PC-9 (cell line): ENCODE data around the gene SERHL2.

Experiments
- EZH2 ChIP-seq: fragments of 200-600 bp; sonication (generic); IDR thresholded peaks from 2 replicates; pipeline ENCODE4 v1.8.0; 2017; ENCODE audit warnings: antibody characterized with exemption, low read depth
- TF ChIP-seq, protein P1 (sequence below): fragments of 200-600 bp; sonication (generic); conservative IDR thresholded peaks from 2 replicates; pipeline ENCODE4 v1.6.1; 2017; ENCODE audit warnings: mixed run types, antibody characterized with exemption, mild to moderate bottlenecking, moderate library complexity

DNA sequence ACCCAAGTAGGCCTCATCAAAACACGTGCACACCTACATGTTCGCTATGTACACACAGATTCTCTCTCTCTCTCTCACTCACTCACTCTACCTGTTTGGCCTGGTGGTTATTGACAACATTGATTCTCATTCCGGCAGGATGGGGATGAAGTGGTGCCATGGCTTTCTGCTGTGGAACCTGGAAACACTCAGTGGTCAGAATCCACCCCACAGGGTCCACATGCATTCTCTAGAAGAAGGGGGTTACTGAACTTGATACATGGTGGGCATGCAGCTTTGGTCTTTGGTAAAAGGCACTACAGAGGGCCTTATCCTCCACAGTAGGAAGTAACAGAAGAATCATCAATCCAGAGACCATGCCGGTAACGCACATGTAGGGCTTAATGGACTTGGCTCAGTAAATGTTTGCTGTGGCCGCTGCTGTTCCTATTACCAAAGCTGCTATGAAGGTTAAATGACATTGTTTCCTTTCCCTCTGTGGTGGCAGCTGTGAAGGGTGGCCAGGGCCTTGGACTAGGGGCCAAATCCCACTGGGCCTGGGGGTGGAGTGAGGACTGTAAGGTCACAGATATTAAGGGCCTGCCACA lies 48.2 kb downstream of the SERHL2 start:
- TF ChIP-seq EZH2 = no peak
- TF ChIP-seq, protein P1, sequence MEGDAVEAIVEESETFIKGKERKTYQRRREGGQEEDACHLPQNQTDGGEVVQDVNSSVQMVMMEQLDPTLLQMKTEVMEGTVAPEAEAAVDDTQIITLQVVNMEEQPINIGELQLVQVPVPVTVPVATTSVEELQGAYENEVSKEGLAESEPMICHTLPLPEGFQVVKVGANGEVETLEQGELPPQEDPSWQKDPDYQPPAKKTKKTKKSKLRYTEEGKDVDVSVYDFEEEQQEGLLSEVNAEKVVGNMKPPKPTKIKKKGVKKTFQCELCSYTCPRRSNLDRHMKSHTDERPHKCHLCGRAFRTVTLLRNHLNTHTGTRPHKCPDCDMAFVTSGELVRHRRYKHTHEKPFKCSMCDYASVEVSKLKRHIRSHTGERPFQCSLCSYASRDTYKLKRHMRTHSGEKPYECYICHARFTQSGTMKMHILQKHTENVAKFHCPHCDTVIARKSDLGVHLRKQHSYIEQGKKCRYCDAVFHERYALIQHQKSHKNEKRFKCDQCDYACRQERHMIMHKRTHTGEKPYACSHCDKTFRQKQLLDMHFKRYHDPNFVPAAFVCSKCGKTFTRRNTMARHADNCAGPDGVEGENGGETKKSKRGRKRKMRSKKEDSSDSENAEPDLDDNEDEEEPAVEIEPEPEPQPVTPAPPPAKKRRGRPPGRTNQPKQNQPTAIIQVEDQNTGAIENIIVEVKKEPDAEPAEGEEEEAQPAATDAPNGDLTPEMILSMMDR = no peak
